ENCODE results near the gene SLC25A43.

The SLC25A43 gene

DNA sequence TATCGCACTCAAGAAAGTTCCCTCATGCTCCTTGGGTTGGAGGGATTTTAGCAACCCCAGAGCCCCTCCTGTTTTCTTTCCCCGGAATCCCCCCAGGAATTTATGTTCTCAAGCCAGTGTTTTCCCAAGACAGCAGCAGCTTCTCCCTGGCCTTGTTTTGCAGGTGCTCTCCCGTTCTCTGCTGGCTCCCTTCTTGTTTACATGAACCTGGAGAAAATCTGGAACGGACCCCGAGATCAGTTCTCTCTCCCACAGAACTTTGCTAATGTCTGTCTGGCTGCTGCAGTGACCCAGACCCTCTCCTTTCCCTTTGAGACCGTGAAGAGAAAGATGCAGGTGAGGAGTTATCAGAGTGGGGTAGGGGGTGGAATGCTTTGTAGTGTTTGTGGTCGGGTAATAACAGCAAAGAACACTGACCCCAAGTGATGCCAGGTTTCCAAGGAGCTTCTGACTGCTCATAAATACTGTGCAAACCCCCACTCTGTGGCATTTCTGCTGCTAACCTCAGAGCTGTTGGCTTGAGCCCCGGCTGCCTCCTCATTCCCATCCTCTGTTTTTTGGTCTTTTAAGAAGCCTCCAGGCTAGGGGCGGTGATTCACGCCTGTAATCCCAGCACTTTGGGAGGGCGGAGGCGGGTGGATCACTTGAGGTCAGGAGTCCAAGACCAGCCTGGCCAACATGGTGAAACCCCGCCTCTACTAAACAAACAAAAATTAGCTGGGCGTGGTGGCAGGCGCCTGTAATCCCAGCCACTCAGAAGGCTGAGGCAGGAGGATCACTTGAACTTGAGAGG is 11.1 kb downstream of the SLC25A43 start:
- H3K9me3 ChIP-seq (ENCODE audit: low read length), result no peaks in the 10 kb centered on the region
- H3K27me3 ChIP-seq (ENCODE audit: control insufficient read depth in 1 of 2, insufficient read depth in 2 of 2, low read length in 2 of 2), result no peaks in the 10 kb centered on the region
- H3K9ac ChIP-seq (ENCODE audit: low read length), result no peak overlapping the region
- H3K27ac ChIP-seq (ENCODE audit: low read depth, low read length), result no peak overlapping the region
- no peaks in the 10 kb centered on the region for H3K4me1 ChIP-seq (ENCODE audit: insufficient read depth, low read length)
- no peak overlapping the region for H3K4me3 ChIP-seq (ENCODE audit: low read depth in 1 of 2, low read length in 2 of 2)
- H3K36me3 ChIP-seq (ENCODE audit: insufficient read depth, low read length), result peaks cover 5% of the 10 kb centered on the region

DNA sequence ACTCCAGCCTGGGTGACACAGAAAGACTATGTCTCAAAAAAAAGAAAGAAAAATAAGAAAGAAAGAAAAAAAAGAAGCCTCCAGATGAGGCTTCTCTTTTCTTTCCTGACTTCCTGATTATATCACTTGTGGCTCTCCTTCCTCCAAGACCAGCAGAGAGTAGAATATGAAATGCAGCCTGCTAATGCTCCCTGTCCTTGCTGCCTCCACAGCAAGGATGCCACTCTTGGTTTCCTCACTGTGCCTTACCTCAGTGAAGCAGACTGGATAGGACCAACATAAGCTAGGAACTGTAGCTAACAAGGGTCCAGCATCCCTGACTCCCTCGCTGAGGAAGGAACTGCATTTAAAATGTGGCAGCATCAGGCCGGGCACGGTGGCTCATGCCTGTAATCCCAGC is 11.7 kb downstream of the SLC25A43 start:
- H3K9me3 ChIP-seq (ENCODE audit: low read length), result no peaks in the 10 kb centered on the region
- no peaks in the 10 kb centered on the region for H3K4me1 ChIP-seq (ENCODE audit: insufficient read depth, low read length)
- no peaks in the 10 kb centered on the region for H3K27me3 ChIP-seq (ENCODE audit: control insufficient read depth in 1 of 2, insufficient read depth in 2 of 2, low read length in 2 of 2)
- peaks cover 5% of the 10 kb centered on the region for H3K36me3 ChIP-seq (ENCODE audit: insufficient read depth, low read length)
- H3K9ac ChIP-seq (ENCODE audit: low read length), result no peak overlapping the region
- no peak overlapping the region for H3K27ac ChIP-seq (ENCODE audit: low read depth, low read length)
- no peak overlapping the region for H3K4me3 ChIP-seq (ENCODE audit: low read depth in 1 of 2, low read length in 2 of 2)

DNA sequence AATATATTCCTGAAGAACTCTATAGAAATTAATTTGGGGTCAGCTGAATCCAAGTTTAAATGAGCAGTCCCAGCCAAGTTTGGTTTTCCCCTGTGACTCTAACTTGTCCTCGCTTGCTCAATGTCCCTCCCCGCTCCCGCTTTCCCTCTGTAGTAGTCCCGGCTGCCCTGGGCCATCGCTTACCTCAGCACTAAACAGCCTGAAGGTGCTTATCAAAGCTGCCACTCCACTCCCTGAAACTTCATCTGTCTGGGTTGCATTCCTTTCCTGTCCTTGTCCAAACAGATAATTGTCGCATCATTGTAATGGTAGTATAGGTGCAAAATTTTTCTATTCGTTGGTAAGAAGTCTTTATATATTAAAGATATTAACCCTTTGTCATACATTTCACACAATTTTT is 12.8 kb downstream of the SLC25A43 start:
- Histone ChIP-seq H3K4me1 (ENCODE audit: insufficient read depth, low read length) (no peaks in the 10 kb centered on the region), H3K9ac (ENCODE audit: low read length) (no peak overlapping the region)

DNA sequence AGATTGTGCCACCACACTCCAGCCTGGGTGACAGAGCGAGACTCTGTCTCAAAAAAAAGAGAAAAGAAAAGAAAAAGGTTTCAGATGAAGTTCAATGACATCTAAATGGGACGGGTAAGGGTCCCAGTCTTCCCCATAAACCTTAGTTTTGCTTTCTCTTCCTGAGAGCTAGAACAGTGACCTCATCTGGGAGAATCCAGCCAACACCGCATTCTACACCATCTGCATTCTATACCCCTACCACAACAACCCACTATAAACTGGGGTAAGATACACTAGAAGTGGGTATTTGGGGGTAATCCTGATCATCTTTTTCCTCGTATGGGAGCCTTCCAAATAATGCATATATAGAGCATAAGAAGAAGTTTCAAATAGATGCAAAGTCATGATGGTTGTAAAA is 18.2 kb downstream of the SLC25A43 start:
- no peak overlapping the region for H3K27ac ChIP-seq (ENCODE audit: low read depth, low read length)
- no peaks in the 10 kb centered on the region for H3K36me3 ChIP-seq (ENCODE audit: insufficient read depth, low read length)
- no peak overlapping the region for H3K4me3 ChIP-seq (ENCODE audit: low read depth in 1 of 2, low read length in 2 of 2)
- H3K27me3 ChIP-seq (ENCODE audit: control insufficient read depth in 1 of 2, insufficient read depth in 2 of 2, low read length in 2 of 2), result no peaks in the 10 kb centered on the region
- no peaks in the 10 kb centered on the region for H3K4me1 ChIP-seq (ENCODE audit: insufficient read depth, low read length)
- no peak overlapping the region for H3K9ac ChIP-seq (ENCODE audit: low read length)
- no peaks in the 10 kb centered on the region for H3K9me3 ChIP-seq (ENCODE audit: low read length)

More for the DNA sequence above, 12.8 kb downstream of the SLC25A43 start:
- Histone ChIP-seq H3K36me3 (ENCODE audit: insufficient read depth, low read length) (no peaks in the 10 kb centered on the region), H3K27me3 (ENCODE audit: control insufficient read depth in 1 of 2, insufficient read depth in 2 of 2, low read length in 2 of 2) (no peaks in the 10 kb centered on the region), H3K27ac (ENCODE audit: low read depth, low read length) (no peak overlapping the region), H3K9me3 (ENCODE audit: low read length) (no peaks in the 10 kb centered on the region), H3K4me3 (ENCODE audit: low read depth in 1 of 2, low read length in 2 of 2) (no peak overlapping the region)

DNA sequence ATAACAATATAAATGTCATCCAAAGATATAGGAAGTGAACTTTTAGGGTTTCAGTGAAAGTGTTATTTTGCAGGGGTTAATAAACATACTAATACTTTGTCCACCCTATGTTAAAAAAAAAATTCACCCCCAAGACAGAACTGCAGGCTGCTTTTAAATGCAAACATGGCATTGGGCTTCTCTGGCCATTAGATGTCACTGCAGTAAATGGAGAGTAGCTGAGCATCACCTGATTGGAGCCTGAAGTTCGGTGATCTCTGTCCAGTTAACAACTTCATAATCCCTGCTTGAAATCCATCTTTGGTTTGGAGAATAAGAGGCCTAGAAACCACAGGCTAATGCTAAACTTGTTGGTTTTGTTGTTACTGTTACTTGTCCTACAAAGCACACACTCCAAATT is 18.7 kb downstream of the SLC25A43 start:
- H3K27ac ChIP-seq (ENCODE audit: low read depth, low read length), result no peak overlapping the region

DNA sequence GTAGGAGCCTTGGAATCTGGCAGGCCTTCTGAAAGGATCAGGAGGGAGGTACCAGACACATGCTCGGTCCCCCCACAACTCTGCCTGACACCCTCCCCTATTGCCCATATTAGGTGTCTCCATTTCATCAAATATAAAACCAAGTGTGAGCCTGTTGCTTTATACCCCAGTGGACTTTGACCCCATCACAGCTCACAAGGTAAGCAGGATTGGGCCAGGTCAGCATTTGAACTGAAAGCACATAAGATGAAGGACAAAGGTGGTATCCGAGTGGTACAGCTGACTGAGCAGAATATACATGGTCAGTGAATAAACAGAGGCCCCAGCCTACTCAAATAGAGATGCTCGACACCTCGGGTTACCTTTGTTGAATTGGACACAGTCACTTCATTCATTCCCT is 20.0 kb downstream of the SLC25A43 start:
- no peak overlapping the region for H3K4me3 ChIP-seq (ENCODE audit: low read depth in 1 of 2, low read length in 2 of 2)
- H3K36me3 ChIP-seq (ENCODE audit: insufficient read depth, low read length), result no peaks in the 10 kb centered on the region
- H3K9ac ChIP-seq (ENCODE audit: low read length), result no peak overlapping the region
- H3K9me3 ChIP-seq (ENCODE audit: low read length), result no peaks in the 10 kb centered on the region
- H3K27me3 ChIP-seq (ENCODE audit: control insufficient read depth in 1 of 2, insufficient read depth in 2 of 2, low read length in 2 of 2), result no peaks in the 10 kb centered on the region
- H3K27ac ChIP-seq (ENCODE audit: low read depth, low read length), result no peak overlapping the region
- H3K4me1 ChIP-seq (ENCODE audit: insufficient read depth, low read length), result no peaks in the 10 kb centered on the region

More for the DNA sequence above, 18.7 kb downstream of the SLC25A43 start:
- H3K4me3 ChIP-seq (ENCODE audit: low read depth in 1 of 2, low read length in 2 of 2), result no peak overlapping the region
- H3K4me1 ChIP-seq (ENCODE audit: insufficient read depth, low read length), result no peaks in the 10 kb centered on the region
- no peaks in the 10 kb centered on the region for H3K36me3 ChIP-seq (ENCODE audit: insufficient read depth, low read length)
- H3K9me3 ChIP-seq (ENCODE audit: low read length), result no peaks in the 10 kb centered on the region
- H3K9ac ChIP-seq (ENCODE audit: low read length), result no peak overlapping the region
- H3K27me3 ChIP-seq (ENCODE audit: control insufficient read depth in 1 of 2, insufficient read depth in 2 of 2, low read length in 2 of 2), result no peaks in the 10 kb centered on the region

DNA sequence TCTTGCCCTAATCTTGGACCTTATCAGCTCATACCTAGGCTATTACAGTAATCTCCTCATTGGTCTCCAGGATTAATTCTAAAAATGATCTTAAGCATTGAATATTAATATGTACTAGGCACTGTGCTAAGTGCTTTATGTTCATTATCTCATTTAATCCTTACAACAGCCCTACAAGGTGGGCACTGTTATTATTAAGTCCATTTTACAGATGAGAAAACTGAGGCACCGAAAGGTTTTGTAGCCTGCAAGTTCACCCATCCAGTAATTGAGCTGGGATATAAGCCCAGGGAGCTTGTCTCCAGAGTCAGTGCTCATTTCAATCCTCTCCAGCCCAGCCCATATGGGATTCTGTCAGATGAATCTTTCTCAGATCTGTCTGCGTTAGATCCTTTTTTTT is 20.8 kb downstream of the SLC25A43 start:
- H3K4me3 ChIP-seq (ENCODE audit: low read depth in 1 of 2, low read length in 2 of 2), result no peak overlapping the region
- no peaks in the 10 kb centered on the region for H3K36me3 ChIP-seq (ENCODE audit: insufficient read depth, low read length)
- H3K27me3 ChIP-seq (ENCODE audit: control insufficient read depth in 1 of 2, insufficient read depth in 2 of 2, low read length in 2 of 2), result no peaks in the 10 kb centered on the region
- no peaks in the 10 kb centered on the region for H3K4me1 ChIP-seq (ENCODE audit: insufficient read depth, low read length)
- no peak overlapping the region for H3K27ac ChIP-seq (ENCODE audit: low read depth, low read length)
- H3K9ac ChIP-seq (ENCODE audit: low read length), result no peak overlapping the region
- H3K9me3 ChIP-seq (ENCODE audit: low read length), result no peaks in the 10 kb centered on the region

DNA sequence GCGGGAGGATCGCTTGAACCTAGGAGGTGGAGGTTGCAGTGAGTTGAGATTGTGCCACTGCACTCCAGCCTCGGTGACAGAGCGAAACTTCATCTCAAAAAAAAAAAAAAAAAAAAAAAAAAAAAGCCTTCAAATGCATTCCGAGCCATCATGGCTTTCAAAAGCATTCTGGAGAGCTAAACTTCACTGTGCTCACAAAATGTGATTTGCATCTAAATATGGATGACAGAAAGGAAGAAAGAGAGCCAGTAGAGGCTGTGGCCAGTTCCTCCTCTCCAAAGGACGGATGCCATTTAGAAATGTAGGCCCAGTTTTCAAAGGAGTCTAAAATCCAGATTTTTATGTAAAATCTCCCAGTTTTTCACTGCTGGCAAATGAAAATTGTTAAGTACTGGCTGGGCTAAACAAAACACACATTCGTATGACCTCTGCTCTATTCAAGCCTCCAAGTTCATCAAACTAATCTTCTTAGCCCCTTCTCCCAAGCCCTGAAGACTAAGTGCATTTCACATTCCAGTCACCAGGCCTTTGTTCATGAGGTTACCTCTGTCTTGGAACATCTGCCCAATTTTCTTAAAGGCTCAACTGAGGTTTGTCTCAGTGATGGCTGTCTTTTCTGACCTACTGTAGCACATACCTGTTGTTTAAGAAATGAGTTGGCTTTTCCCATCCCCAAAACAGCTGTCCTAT is 22.0 kb downstream of the SLC25A43 start:
- Histone ChIP-seq H3K4me1 (ENCODE audit: insufficient read depth, low read length) (no peaks in the 10 kb centered on the region), H3K9ac (ENCODE audit: low read length) (no peak overlapping the region), H3K27me3 (ENCODE audit: control insufficient read depth in 1 of 2, insufficient read depth in 2 of 2, low read length in 2 of 2) (no peaks in the 10 kb centered on the region)

DNA sequence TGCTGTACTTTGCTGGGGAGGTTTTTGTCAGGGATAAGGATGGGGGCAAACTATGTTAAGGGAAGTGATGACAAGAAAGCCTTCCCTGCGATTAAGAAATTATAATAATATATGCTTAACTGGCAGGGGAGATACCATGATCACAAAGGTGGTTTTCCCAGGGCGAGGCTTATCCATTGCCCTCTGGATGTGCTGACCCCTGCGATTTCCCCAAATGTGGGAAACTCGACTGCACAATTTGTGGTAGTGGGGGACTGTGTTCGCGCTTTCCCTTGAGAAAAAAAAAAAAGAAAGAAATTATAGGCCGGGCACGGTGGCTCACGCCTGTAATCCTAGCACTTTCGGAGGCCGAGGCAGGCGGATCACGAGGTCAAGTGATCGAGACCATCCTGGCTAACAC is 24.5 kb downstream of the SLC25A43 start:
- no peaks in the 10 kb centered on the region for H3K9me3 ChIP-seq (ENCODE audit: low read length)
- no peak overlapping the region for H3K9ac ChIP-seq (ENCODE audit: low read length)
- H3K4me1 ChIP-seq (ENCODE audit: insufficient read depth, low read length), result no peaks in the 10 kb centered on the region
- no peak overlapping the region for H3K27ac ChIP-seq (ENCODE audit: low read depth, low read length)
- no peak overlapping the region for H3K4me3 ChIP-seq (ENCODE audit: low read depth in 1 of 2, low read length in 2 of 2)
- no peaks in the 10 kb centered on the region for H3K27me3 ChIP-seq (ENCODE audit: control insufficient read depth in 1 of 2, insufficient read depth in 2 of 2, low read length in 2 of 2)
- H3K36me3 ChIP-seq (ENCODE audit: insufficient read depth, low read length), result no peaks in the 10 kb centered on the region

More for the DNA sequence above, 22.0 kb downstream of the SLC25A43 start:
- H3K36me3 ChIP-seq (ENCODE audit: insufficient read depth, low read length), result no peaks in the 10 kb centered on the region
- no peaks in the 10 kb centered on the region for H3K9me3 ChIP-seq (ENCODE audit: low read length)
- H3K4me3 ChIP-seq (ENCODE audit: low read depth in 1 of 2, low read length in 2 of 2), result no peak overlapping the region
- H3K27ac ChIP-seq (ENCODE audit: low read depth, low read length), result no peak overlapping the region

DNA sequence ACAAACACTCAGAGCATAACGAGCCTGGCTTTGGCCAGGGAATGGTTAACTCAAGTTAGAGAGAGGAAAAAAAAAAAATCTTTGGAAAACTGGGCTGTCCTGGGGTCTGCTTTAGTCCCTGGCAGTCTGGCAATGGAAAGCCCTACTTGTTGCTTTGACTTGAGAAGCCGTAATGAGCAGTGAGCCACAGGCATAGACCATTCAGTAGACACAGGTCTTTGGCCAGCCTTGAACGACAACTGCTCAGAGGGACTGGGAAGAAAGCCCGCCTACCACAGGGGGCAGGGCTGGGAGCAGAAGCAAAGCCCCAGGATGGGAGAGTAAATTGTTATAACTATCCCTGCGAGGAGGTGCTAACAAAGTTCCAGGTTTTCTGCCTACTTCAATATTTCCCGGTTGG is 25.9 kb downstream of the SLC25A43 start:
- H3K36me3 ChIP-seq (ENCODE audit: insufficient read depth, low read length), result no peaks in the 10 kb centered on the region
- no peaks in the 10 kb centered on the region for H3K4me1 ChIP-seq (ENCODE audit: insufficient read depth, low read length)

DNA sequence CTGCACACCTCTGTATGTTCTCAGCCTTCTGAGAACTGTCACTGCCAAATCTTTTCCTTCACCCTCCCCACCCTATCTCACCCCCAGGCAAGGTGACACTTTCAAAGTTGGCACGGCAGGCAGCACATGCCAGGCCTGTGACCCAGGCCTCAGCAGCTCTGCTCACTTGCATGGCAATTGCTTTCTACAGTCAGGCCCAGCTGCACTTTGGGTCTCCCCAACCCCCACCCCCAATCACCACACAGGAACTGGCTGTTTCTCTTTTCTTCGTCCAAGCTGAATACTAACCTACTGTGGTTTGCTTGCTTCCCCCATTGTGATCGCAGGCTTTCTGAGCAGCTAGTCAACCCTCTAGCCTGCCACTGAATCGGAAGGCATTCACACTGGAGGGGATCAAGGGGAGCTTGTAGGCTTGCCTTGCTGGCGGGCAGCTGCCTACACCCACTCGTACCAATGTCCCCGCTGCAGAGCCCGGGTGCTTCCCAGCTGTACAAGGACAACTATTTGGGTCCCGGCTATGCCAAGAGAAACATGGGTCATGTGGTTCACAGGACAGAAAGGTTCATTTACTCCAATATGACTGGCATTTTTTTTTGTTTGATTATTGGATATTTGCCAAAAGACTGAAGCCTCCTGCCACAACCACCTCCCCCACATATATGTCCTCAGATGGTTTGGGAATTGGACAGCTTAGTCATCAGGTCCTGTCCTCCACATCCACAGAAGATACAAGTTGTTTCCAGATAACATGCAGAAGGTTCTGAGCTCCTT is 28.1 kb downstream of the SLC25A43 start:
- Histone ChIP-seq H3K27ac (ENCODE audit: low read depth, low read length) (no peak overlapping the region), H3K27me3 (ENCODE audit: control insufficient read depth in 1 of 2, insufficient read depth in 2 of 2, low read length in 2 of 2) (no peaks in the 10 kb centered on the region), H3K4me1 (ENCODE audit: insufficient read depth, low read length) (no peaks in the 10 kb centered on the region), H3K36me3 (ENCODE audit: insufficient read depth, low read length) (no peaks in the 10 kb centered on the region), H3K4me3 (ENCODE audit: low read depth in 1 of 2, low read length in 2 of 2) (no peak overlapping the region), H3K9me3 (ENCODE audit: low read length) (no peaks in the 10 kb centered on the region), H3K9ac (ENCODE audit: low read length) (no peak overlapping the region)

More for the DNA sequence above, 25.9 kb downstream of the SLC25A43 start:
- H3K27ac ChIP-seq (ENCODE audit: low read depth, low read length), result no peak overlapping the region
- no peak overlapping the region for H3K9ac ChIP-seq (ENCODE audit: low read length)
- no peak overlapping the region for H3K4me3 ChIP-seq (ENCODE audit: low read depth in 1 of 2, low read length in 2 of 2)
- H3K9me3 ChIP-seq (ENCODE audit: low read length), result no peaks in the 10 kb centered on the region
- H3K27me3 ChIP-seq (ENCODE audit: control insufficient read depth in 1 of 2, insufficient read depth in 2 of 2, low read length in 2 of 2), result no peaks in the 10 kb centered on the region
